Cardiac septum (tissue), 1 donor: Measurements from ENCODE around the gene MAP4K2. TPM values are rescaled to one million over a fixed set of nuclear protein-coding genes. Genes with fewer than 3 reads are reported as not detected.

Experiments used
- DNase-seq: peaks from one replicate; pipeline ENCODE4 v3.0.0-alpha.2; 2020; ENCODE audit warnings: low spot score
- intact Hi-C: fragments of 100-400 bp; cut with DNase I; formaldehyde crosslinking; loops from one replicate; pipeline ENCODE4 v1.14.0; 2022
- total RNA-seq: library from RNA; stranded (reverse); fragmentation: NEBNext Ultra II Directional; extraction: Animal tissue kit (Norgen Biotek cat#: 25700); gene quantifications from one replicate; pipeline ENCODE4 v1.2.1, GENCODE V29; 2021
- donor health status: DM: no; HTN: no; CAD: no.

MAP4K2 gene
- total RNA-seq, 1 donor from 2014 or later, result 6.7 TPM

DNA sequence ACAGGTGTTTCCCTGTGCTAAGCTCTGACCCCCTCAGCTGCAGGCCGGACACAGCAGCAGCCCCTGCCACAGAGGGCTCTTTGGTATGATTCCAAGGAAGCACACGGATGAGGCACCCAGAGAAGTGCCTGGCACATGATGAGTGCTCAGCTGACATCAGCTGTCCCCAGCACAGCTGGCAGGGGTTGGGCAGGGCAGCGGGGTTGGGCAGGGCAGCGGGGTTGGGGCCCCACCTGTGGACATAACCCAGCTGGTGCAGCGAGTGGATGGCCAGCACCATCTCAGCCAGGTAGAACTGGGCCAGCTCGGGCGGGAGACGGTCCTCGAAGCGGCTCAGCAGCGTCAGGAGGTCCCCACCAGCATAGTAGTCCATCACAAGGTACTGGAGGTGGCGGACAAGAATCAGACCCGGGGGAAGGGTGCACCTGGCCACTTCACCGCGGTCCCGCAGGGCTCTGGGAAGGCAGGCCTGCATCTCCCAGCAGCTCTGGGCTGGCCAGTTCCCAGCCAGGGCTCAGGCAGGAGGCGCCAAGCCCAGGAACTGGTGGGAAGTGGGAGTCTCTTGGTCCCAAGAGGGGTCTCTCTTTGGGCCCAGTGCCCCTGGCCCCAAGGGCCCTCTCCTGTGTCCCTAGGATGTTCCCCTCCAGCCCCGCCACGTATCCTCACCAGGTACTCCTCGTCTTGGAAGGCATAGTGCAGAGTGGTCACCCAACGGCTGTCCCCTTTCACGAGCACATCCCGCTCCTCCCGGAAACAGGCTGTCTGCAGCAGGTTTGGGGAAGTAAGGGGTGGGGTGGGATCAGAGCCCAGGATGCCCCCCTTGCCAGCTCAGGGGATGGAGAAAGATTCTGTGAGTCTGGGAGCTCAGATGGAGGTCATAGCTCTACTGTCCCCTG, 37.1 kb upstream of the MAP4K2 start:
- intact Hi-C loops, result loop anchor here (10.0 kb wide), 1 partner anchor 235 kb away; no protein-coding TSS in a partner anchor
- DNase-seq, result no peak

DNA sequence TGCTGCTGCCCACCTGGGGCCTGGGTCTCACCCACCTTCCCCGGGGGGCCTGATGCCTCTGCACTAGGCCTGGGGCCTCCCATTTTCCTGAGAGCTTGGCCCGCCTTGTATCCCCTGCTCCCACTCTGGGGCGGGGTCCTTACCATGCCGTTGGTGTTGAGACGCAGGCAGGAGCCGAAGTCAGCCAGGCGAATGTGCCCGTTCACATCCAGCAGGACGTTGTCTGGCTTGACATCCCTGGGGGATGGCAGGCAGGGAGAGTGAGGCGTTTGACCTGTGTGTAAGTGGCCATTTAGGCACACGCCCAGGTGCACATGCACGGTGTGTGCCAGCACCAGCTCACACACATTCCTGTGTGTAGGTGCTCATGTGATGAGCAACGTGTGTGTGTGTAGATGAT, 36.3 kb upstream of the MAP4K2 start:
- intact Hi-C loops, result no loop called here
- no peak for DNase-seq

DNA sequence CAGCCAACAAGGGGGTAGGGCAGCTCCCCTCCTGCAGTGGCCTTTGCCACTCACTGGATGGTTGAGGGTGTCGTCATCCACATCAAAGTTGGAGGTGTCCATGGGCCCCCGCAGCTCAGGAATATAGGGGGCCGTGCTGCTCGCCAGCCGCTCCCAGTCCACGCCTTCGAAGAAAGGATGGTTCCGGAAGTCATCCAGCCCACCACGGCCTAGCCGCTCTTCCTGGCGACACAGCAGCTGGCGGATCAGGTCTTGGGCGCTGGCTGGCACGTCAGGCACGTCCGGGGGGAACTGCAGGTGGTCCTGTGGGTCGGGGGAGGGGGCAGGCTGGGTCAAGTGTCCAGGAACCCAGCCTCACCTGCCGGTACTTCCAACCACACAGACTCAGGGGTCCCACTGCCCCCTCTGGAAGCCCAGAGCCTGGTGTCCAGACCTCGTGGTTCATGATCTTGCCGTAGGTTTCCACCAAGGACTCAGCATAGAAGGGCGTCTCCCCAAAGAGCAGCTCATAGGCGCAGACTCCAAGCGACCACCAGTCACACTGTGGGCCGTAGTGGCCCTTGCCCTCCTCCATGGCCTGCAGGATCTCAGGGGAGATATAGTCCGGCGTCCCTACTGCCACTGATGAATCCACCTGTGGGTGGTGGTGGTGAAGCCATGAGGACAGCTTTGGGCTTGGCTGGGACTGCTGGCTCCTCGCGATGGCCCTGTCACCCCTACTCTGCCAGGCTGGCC, 35.8 kb upstream of the MAP4K2 start:
- DNase-seq, result no peak
- intact Hi-C loops, result no loop called here

DNA sequence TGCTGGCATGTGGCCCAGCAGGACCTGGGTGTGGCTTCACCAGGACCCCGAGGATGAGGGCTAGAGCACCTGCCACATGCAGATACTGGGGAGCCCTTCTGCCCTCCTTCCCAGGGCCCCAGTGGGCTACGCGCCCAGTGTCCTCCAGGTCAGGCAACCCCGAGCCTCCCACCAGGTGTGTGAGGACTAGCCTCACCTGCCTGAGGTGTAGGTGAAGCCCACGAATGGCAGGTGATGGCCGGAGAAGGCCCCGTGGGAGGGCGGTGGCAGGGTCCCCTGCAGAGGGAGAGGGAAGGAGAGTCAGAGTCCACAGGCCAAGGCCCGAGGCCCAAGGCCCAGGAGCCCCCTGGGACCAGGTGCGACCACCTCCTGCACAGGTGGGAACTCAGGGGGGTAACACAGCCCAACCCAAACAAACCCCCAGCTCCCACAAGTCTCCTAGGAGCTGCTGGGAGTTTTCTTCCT, 34.9 kb upstream of the MAP4K2 start:
- no peak for DNase-seq
- intact Hi-C loops, result no loop called here

DNA sequence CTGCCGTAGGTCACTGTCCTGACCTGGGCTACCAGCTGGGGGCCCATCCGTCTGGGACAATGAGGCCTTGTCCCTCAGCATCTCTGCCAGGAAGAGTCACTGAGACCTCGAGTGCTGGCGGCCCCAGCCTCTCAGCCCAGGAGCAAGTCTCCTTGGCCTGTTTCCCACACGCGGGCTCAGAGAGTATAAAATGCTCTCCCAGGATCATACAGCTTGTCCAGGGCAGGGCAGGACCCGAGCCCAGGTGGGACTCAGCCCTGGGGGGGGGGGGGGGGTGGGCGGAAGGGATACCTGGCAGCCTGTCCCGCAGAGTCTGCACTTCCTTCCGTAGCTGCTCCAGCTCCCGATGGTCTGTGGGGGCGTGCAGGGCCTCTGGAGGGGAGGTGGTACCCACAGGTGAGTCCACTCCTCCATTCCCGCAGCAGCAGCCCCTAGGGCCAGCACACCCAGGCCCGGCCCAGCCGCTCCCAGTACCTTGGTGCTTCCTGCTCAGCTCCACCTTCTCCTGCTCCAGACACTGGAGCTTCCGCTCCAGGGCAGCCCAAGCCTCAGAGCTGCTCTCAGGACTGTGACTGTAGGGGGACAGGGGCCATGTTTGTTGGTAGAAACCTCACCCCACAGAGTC, 33.5 kb upstream of the MAP4K2 start:
- DNase-seq, result no peak
- intact Hi-C loops, result no loop called here

DNA sequence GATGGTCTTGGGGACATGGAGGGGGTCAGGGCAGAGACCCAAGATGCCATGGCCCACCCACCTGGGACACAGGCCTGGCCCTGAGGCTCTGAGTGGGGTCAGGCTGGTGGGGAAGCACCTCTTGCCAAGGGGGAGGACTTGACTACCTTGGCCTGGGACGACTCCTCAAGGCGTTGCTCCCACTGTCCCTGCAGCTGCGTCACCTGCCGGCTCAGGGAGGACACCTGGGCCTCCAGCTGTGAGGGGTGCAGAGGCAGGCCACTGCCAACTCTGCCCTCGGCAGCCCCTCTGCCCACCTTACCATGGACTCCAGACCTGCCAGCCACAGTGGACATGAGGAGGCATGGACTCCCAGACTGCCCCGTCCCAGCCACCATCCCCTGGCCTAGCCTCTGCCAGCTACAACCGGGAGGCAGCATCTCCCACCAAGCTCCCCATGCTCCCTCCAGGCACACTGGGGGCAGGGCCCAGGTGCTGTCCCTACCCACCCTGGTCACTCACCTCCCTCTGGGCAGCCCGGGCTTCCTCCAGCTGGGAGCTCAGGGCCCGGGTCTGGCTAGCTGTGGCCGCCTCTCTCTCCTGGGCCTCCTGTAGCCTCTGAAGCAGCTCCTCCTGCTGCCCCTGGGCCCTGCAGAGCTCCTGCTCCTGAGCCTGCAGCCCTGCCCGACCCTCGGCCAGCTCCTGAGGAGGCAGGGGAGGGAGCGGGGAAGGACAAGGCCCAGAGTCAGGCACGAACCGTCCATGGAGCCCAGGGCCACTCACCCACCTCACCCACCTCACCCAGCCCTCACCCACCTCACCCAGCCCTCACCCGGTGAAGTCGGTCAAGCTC, 32.8 kb upstream of the MAP4K2 start:
- intact Hi-C loops, result no loop called here
- no peak for DNase-seq

DNA sequence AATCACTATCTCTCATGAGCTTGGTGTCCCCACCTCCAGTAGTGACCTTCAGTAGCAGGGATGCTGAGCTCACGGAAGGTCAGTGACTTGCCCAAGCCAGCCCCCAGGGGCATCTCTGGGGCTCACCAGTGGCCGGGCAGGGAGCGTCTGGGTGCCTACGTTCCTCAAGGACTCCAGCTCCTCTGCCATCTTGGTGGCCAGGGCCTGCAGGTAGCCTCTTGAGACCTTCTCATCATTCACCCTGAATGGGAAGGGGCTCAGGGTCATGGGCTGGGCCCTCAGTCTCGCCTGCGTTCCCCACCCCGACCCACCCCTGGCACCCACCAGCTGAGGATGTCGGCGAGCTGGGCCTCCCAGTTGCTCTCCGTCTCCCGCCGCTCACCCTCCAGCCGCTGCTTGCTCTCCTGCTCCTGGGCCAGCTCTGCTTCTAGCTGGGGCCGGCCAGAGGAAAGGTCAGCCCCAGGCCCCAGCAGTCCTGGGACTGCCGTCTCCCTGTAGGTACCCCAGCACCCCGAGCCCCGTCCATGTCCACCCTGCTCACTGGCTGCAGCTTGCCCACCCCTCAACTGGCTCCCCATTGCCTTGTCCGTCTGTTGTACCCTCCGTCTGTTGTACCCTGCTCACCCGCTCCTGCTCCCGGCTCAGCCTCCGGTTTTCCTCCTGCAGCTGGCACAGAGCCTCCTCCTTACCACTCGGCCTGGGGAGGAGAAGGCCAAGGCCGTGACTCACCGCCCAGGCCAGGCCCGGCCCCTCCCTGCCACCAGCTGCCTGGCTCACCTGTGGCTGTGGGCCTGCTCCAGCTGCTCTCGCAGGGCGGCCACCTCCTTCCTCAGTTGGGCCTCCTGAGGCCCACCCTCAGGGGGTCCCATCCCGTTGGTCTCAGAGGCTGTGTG, 32.0 kb upstream of the MAP4K2 start:
- intact Hi-C loops, result no loop called here
- no peak for DNase-seq

DNA sequence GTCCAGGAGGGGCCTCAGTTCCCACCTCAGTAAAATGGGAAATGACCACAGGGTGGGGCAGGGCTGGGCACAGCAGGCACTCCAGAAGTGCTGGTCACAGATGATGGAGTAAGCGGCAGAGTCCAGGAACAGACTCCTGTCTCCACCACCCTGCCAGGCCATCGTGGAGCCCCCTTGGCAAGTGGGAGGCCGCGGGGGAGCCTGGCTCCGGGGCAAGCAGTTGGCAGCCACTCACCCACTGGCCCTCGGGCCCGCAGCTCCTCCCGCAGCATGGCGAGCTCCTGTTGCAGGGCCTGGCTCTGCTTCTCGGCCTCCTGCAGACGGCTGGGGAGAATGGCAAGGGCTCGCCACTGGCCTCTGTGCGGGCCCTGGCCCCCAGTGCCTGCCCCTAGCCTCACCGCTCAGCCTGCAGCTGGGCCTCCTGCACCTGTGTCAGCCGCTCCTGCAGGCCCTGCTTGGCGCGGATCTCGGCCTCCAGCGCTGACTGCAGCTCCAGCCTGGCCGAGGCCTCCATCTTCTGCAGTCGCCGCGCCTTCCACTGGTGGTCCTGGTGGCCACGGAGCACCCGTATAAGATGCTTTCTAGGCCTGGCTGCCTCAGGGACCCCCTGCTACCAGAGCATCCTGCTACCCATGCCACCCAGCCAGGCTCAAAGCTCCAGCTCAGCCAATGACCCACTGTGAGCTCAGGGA, 31.2 kb upstream of the MAP4K2 start:
- intact Hi-C loops, result no loop called here
- no peak for DNase-seq

DNA sequence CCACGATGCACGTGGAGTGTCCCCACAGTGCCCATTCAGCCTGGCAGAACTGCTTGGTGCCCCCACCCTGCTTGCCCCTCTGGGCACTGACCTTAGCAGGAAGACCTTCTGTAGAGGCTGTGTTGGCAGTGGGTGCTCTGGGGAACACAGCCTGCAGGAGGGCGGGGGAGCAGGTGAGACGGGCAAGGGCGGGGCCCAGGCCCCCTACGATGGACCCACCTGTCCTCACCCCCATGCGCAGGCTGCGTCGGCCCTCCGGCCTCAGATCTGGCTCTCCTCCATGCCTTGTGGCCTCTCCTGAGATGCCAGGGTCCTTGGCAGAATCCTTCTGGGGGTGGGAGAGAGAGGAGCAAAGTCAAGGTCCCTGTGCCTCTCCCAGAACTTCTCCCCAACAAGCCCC, 30.5 kb upstream of the MAP4K2 start:
- intact Hi-C loops, result no loop called here
- DNase-seq, result no peak

DNA sequence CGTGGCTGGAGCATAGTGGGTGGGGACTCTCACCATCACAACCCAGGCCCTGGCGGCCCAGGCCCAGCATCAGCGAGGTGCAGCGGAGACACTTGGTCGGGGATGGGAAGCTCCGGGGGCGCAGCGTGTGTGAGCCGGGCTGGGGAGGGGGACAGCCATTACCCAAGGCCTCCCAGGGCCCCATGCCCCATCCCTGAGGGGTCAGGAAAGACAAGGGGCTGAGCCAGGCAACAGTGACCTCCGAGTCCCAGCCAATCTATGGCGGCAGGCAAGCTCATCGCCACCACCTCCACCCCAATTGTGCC, 30.1 kb upstream of the MAP4K2 start:
- no peak for DNase-seq
- intact Hi-C loops, result no loop called here

DNA sequence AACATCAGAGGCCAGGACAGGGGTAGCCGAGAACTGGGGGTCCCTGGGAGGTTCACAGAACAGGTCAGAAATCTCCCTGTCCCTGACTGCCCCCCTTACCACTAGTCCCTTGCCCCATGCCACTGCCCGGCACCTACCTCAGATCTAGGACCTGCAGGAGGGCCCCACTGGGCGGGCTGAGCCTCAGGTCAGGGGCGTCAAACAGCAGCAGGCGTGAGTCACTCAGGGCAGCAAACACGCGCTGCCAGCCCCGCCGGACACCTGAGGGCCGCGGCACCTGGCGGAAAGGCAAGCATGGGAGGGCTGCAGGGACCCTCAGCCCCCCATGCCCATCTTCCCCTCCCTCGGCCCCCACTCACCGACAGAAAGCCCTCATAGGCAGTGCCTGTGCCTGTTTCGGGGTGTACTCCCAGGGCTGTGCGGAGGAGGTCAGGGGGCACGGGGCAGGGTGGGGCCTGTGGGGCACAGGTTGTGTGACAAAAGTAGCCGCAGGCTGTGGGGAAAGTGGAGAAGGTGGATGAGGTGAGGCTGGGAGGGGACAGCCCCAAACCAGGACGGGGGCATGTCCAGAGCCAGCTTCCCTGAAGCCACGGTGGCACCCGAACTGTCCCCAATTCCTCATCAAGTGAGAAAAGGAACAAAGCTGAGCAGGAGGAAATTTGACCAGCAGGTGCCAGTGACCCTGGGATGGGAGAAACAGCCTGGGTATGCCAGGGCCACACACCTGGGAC, 29.6 kb upstream of the MAP4K2 start:
- DNase-seq, result no peak
- intact Hi-C loops, result no loop called here

DNA sequence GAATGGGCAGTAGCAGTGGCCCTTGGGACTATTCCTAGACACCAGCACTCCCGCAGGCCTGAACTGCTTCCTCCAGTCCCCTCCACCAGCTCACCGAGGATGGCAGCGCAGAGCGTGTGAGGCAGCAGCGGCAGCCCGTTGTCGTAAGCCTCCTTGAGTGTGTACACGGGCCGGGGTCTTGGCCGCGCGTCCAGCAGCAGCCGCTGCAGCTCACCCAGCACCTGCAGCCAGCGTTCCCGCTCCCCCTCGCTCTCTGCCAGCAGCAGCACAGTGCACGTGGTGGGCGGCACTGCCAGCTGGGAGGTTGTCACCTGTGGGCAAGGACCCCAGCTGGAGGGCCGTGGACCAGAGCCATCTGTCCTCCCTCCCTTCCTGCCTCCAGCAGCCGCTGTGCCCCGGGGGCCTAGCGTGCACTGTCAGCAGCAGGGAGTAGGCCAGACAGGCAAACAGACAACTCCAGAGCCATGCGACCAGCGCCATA, 28.4 kb upstream of the MAP4K2 start:
- intact Hi-C loops, result no loop called here
- no peak for DNase-seq

DNA sequence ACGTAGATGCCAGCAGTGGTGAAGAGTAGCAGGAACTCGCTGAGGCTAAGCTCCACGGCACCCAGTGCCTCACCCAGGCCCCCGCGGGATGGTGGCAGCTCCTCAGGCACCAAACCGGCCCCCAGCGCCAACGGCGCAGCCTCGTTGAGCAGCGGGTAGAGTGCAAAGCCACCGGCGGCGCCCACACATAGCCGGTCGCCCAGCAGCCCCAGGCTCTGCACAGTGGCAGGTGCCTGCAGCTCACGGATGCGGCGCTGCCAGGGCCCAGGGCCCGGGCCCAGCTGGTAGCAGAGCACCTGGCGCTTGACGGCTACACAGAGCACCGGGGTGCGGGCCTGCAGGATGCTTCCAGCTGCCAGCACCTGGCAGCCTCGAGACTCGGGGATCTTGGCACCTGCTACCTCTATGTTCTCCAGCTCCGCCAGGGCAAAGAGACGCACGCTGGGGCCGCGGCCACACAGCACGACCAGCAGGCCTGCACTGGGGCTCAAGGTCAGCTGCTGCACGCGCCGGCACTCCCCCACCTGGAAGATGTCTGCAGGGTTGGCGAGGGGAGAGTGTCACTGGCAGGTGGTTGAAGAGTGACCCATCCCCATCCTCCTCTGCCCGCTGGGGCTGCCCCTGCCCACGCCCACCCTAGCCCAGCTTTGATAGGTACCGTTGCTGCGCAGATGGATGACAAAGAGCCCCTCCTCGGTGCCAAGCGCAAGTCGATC, 26.7 kb upstream of the MAP4K2 start:
- no peak for DNase-seq
- intact Hi-C loops, result no loop called here

DNA sequence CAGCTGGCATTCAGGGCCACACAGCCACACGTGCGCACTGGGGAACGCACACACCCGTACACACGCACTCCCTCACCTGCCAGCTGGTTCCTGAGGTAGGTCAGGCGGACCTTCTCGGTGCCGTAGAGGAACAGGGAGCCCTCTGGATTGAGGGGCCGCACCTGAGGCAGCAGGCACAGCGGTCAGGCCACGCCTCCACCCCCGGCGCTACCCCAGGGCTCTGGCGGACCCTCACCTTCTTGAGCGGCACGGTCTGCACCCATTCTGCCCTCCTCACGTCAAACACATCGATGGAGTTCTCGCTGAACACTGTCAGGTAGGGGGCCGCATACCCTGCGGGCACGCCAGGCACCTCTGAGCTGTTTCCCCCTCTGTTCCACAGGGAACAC, 24.4 kb upstream of the MAP4K2 start:
- intact Hi-C loops, result no loop called here
- DNase-seq, result no peak

DNA sequence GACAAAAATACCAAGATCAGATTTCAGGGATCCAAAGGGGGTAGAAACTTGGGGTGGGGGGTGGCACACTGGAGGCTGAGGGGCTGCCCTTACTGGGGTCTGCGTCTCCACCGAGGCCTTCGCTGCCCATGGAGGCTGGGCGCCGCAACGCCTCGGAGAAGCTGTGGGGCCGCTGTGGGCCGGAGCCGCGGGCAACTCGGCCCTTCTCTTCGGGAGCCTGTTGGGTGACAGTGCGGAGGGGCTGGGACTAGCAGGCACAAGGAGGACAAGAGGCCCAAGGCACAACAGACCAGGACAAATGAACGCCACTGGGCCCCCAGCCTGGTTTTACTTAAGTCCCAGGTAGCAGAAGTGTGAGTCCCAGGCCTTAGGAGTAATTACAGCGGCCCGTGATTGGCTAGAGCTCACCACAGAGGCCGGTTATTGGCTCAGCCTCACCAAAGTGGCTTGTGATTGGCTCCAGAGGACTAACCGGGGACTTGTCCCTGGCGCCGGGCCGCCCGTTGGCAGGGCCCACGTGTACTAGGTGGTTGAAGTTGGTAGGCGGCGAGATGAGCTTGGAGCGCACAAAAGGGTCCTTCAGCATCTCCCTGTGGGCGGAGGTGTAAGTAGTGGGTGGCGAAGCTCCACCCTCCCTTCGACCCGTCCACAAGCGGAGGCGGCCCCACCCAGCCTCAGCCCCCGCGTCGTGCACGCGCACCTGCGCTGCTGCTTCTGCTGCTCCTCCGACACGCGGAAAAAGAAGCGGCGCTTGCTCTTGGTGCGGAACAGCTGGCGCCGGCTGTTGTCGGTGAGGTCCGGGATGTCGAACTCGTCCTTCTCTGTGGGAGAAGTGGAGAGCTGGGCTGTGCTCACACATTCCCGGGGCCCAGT, 23.8 kb upstream of the MAP4K2 start:
- no peak for DNase-seq
- intact Hi-C loops, result no loop called here

DNA sequence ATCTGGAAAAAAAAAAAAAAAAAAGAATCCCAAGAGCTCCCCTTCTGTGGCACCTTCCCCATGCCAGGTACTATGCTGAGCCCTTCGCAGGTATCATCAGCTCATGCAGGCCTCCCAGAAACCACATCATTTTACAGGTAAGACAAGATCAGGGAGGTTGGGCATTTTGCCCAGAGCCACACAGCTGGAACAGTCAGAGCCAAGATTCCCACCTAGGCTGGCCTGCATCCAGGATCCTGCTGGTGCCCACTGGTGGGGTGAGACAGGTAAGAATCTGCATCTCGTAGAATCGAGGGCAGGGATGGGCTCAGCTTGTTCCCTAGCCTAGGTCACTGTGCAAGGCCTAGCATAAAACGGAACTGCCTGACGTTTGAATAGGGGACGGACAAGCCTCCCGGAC, 23.0 kb upstream of the MAP4K2 start:
- intact Hi-C loops, result no loop called here
- no peak for DNase-seq
